NCI-H526 treated with DMSO at 0.1 percent for 48 hours (cell line): ENCODE measurements around the gene HELZ.
A peak's percentile ranks its signal among the peaks of the same experiment; 100 is the strongest.
"Not testable (repeated sequence)": the region's sequence is repeated elsewhere in the genome, so short reads cannot be mapped to it uniquely, and the experiment has no call there.

ENCODE experiments used
- DNase-seq: peaks from one replicate; lab custom pipeline; 2025; lab: John Stamatoyannopoulos, UW

Gene HELZ

GRCh38 chr17:67245073-67245693 is at the start of gene HELZ:
Gene HELZ (minus strand): TSS chr17:67245196. CDS start chr17:67218804, 26,392 bp downstream.
- peak; percentile 72 for DNase-seq

GRCh38 chr17:67293251-67294203 is 48.5 kb upstream of the HELZ start:
- no peak for DNase-seq

GRCh38 chr17:67290711-67291291 is 45.8 kb upstream of the HELZ start:
- DNase-seq = no peak

GRCh38 chr17:67290244-67290643 is 45.2 kb upstream of the HELZ start:
- no peak for DNase-seq

GRCh38 chr17:67289181-67289876 is 44.3 kb upstream of the HELZ start:
- no peak for DNase-seq

GRCh38 chr17:67286826-67287225 is 41.8 kb upstream of the HELZ start:
- DNase-seq = not testable (repeated sequence)

GRCh38 chr17:67285360-67285759 is 40.4 kb upstream of the HELZ start:
- DNase-seq = no peak

GRCh38 chr17:67283731-67284516 is 38.9 kb upstream of the HELZ start:
- no peak for DNase-seq

- no peak for DNase-seq
These were observed 36.7 kb upstream of the HELZ start for GRCh38 chr17:67281743-67282142.

GRCh38 chr17:67281053-67281452 is 36.1 kb upstream of the HELZ start:
- DNase-seq = no peak

- no peak for DNase-seq
These were observed 35.3 kb upstream of the HELZ start for GRCh38 chr17:67280279-67280678.

- DNase-seq = no peak
These were observed 34.1 kb upstream of the HELZ start for GRCh38 chr17:67279115-67279514.

GRCh38 chr17:67278363-67278762 is 33.4 kb upstream of the HELZ start:
- no peak for DNase-seq

GRCh38 chr17:67276075-67276474 is 31.1 kb upstream of the HELZ start:
- peak; percentile 10 for DNase-seq

- DNase-seq = no peak
These were observed 29.5 kb upstream of the HELZ start for GRCh38 chr17:67274466-67274865.

GRCh38 chr17:67273900-67274299 is 28.9 kb upstream of the HELZ start:
- DNase-seq = no peak

- no peak for DNase-seq
These were observed 27.5 kb upstream of the HELZ start for GRCh38 chr17:67272312-67273047.

- DNase-seq = not testable (repeated sequence)
These were observed 26.2 kb upstream of the HELZ start for GRCh38 chr17:67271187-67271586.

GRCh38 chr17:67270416-67270815 is 25.4 kb upstream of the HELZ start:
- DNase-seq = no peak

GRCh38 chr17:67266496-67266895 is 21.5 kb upstream of the HELZ start:
- DNase-seq = no peak
